HG03045 (cell line): ENCODE data around the gene CITED4.

Experiments
- ATAC-seq: cut with Tn5 transposase; IDR thresholded peaks from one replicate; pipeline ENCODE4 v1.9.1; 2021; ENCODE audit warnings: mild to moderate bottlenecking, moderate library complexity; ENCODE audit not compliant: unreplicated experiment

The CITED4 gene

DNA sequence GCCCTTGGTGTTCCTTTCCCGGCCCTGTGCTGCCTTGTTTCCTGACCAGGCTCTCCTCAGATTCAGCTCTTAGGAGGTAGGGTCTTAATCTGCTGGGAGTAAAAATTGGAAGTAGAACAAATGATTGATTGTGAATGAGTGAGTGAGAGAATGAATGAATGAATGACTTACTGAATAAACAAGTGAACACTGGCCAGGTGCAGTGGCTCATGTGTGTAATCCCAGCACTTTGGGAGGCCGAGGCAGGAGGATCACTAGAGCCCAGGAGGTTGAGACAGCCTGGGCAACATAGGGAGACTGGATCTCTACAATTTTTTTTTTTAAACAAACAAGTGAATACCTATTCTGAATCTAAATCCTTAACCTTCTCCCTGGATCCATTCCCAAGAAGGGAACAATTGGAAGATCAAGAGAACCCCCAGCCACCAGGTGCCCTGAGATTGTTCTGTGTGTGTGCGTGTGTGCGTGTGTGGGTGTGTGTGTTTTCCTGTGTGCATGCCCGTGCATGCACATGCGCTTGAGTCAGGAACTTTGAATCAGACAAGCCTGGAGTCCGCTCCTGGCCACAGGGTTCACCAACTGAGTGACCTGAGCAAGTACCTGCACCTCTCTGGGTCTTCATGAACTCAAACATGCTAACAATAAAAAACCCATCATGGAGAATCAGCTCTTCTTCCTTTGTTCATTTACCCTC, 24.3 kb upstream of the CITED4 start:
- ATAC-seq, result no peak

DNA sequence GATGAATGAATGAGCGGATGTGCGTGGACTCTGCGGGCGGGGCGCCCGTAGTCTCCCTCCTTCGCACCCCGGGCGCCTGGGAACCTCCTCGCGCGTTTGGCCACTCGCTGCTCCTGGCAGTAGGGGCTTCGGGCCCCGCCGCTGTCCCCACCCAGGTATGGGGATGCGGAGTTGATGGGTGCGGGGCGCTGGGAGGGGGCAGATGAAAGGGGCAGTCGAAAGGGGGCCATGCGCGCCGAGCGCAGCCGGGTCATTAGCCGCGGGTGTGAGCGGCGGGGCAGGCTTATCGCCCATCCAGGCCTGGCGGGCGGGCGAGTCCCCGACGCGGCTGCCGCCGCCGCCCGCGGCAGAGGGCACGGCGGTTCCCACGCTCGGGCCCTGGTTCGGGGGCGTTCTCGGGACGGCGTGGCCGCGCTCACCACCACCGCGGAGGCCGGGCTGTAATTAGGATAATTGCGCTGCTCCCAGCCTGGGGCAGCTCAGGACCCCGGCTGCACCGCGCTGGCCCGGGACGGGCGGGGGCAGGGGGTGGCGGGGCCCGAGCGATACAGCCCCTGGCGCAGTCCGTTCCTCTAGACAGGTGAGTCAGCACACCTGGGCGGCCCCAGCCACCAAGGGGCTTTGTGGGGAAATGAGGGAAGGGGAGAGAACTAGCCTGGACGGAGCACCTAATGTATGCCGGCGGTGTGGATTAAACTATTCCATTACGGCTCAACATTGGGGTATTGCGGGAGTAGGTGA, 22.1 kb upstream of the CITED4 start:
- no peak for ATAC-seq

DNA sequence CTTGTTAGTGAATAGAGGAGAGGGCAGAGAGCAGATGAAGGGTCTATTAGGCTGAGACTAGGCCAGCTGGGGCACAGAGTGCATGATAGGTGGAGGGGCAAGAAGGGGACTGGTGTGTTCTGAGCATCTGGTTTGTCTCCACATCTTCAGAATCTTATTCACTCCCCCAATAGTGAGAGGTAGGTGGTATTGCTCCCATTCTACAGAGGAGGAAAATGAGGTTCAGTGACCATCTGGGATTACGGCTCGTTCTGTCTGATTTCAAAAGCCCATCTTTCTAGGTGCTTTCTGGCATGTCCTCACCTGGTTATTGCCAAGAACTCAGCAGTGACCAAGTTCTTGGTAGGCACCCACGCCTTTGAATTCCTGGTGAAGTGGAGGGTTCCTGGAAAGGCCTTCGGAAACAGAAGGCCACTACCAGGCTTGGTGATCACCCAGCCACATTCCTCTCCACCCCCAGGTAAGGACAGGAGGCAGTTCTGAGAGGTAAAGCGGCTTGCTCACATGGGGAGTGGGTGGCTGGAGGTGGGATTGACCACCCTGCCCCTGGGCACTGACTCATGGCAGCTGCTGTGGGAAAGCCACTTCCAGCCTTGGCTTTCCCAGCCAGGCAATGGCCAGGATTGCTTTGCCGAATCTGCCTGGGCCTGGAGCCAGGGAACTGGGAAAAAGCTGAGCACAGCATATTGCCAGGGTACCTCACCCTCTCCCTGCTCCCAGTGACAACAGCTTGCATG, 18.8 kb upstream of the CITED4 start:
- ATAC-seq, result no peak

DNA sequence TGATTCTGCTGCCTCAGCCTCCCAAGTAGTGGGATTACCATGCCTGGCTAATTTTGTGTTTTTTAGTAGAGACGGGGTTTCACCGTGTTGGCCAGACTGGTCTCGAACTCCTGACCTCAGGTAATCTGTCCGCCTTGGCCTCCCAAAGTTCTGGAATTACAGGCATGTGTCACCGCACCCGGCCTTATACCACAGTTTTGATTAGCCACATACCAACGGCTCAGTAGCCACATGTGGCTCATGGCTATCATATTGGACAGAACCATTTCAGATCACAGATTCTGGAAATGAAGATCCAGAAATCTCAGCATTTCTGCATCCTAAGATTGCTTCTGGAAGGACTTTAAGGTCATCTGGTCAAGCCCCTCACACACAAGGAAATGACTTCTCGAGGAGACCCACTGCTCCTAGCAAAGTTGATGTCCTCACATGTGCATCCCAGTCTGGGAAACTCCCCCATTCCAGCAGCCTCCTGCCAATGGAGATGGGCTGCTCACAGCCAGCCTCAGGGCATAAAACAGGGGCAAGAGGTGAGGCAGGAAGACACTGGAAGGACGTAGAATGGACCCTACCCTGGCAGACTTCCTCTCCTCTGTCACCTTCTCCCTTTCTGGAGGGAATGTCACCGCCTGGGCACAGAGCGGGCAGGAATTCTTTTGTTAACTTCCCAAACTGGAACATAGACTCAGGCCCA, 17.5 kb upstream of the CITED4 start:
- ATAC-seq, result no peak

DNA sequence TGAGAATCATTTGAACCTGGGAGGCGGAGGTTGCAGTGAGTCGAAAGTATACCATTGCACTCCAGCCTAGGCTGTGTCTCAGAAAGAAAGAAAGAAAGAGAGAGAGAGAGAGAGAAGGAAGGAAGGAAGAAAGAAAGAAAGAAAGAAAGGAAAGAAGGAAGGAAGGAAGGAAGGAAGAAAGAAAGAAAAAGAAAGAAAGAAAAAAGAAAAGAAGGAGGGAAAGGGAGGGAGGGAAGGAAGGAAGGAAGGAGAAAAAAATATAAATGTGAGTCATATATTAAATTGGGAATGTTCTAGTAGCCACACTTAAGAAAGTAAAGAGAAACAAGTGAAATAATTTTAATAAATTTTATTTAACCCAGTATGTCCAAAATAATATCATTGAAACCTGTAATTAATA, 16.7 kb upstream of the CITED4 start:
- no peak for ATAC-seq

DNA sequence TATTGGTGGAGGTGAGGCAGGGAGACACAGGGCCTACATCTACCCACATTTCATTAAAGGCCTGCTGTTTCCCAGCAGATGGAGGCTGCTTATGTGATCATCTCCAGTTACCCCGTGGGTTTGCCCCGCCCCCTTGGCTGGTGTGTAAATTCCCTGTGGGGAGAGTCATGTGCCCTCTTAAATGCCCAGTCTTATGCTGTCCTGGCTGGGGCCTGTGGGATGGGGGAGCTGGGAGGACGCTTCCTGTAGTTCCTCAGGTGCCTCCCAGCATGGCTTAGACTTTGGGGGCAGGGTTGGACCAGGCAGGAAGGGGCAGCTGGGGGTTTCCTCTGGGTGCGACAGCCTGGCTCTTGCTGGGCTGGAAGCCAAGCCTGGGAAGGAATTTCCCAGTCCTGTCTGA, 15.5 kb upstream of the CITED4 start:
- ATAC-seq, result no peak

DNA sequence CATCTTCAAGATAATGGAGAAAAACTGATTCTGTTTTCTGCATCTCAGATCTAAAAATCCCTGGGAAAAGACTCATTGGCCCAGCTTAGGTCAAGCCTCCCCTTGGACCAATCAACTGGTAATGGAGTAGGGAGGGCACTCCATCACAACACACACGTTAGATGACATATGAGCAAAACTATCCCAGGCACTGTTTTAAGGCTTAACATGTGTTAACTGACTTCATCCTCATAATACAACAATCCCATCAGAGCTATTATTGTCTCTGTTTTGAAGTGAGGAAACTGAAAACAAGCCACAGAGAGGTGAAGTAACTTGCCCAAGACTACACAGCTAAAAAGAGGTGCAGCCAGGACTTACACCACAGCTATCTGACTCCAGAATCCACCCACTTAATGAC, 14.7 kb upstream of the CITED4 start:
- ATAC-seq, result no peak

DNA sequence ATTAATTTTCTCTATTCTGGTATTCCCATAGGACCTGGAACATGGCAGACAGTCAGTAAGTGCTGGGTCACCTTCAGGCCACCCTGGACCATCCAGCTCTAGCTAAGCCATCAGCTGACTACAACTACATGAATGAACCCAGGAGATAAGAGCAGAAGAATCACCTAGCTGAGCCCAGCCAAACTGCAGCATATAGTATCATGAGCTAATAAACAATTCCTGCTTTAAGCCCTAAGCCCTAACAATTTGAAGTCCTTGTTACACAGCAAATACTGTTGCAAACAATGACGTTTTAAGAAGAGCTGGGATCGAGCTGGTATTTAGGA, 14.2 kb upstream of the CITED4 start:
- ATAC-seq, result no peak

DNA sequence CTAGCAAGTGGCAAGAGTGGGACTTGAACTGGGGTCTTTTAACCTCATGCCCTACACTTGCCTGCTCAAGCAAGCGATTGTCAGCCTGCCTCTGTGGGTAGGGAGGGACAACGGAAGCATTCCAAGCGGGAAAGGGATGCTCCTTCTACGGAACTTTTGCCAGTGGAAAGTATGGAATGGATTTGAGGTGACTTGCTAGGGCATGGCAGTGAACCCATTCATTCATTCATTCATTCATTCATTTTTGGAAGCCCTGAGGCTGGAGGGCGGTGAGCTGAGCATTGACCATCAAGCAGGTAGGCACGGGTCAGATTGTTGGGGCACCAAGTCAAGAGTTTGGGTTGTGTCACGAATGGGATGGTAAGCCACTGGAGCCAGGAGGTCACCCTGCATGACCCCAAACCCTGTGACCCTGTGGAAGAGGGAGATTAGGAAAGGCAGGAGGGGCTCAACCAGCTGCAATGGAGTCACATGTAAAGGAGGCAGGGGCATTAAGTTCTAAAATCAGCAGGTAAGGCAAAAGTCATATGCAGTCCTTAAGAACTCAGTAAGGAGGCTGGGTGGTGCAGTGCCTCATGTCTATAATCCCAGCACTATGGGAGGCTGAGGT, 11.8 kb upstream of the CITED4 start:
- ATAC-seq, result no peak

DNA sequence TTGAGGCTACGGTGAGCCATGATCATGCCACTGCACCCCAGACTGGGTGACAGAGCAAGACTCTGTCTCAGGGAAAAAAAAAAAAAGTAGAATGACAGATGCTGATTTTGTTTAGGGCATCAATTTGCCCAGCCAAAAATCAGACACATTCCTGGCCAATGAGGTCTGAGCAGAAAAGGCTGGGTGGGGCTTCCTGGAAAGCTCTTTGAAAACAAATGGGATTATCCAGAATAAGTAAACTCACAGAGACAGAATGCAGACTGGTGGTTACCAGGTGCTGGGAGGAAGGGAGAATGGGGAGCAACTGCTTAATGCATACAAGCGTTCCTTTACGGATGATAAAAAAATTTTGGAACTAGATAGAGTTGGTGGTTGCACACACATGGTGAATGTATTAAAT, 10.1 kb upstream of the CITED4 start:
- no peak for ATAC-seq

DNA sequence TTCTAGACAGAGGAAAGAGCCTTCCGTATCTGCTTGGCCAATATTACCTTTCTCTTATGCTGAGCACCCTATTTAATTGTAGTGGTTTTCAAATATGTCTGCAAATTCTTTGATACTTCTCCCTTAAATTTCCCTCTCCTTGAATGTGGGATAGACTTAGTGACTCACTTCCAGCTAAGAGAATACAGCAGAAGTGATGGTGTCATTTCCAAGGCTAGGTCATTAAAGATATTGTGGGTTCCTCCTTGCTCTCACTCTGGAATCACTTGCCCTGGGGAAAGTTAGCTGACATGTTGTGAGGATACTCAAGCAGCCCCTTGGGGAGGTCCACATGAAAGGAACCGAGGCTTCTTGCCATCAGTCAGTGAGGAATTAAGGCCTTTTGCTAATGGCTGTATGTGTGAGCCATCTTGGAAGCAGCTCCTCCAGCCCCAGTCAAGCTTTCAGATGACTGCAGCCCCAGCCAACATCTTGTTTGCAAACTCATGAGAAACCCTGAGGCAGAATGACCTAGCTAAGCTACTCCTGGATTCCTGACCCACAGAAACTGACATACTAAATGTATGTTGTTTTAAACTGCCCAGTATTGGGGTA, 8.1 kb upstream of the CITED4 start:
- ATAC-seq, result no peak

DNA sequence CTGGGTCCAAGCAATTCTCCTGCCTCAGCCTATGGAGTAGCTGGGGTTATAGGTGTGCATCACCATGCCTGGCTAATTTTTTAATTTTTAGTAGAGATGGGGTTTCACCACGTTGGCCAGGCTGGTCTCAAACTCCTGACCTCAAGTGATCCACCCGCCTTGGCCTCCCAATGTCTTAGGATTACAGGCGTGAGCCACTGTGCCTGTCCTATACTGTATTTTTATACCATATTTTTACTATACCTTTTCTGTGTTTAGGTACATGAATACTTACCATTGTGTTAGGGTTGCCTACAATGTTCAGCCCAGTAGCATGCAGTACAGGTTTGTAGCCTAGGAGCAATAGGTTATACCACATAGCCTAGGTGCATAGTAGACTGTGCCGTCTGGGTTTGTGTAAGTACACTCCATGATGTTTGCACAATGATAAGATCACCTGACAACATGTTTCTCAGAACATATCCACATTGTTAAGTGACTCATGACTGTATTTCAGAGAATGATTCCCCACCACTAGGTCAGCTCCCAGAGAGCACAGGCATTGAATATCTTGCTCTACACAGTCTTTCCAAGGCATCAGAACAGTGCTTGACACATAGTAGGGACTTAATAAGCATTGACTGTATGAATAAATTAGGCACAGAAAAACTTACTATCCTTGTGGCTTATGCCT, 6.0 kb upstream of the CITED4 start:
- no peak for ATAC-seq

DNA sequence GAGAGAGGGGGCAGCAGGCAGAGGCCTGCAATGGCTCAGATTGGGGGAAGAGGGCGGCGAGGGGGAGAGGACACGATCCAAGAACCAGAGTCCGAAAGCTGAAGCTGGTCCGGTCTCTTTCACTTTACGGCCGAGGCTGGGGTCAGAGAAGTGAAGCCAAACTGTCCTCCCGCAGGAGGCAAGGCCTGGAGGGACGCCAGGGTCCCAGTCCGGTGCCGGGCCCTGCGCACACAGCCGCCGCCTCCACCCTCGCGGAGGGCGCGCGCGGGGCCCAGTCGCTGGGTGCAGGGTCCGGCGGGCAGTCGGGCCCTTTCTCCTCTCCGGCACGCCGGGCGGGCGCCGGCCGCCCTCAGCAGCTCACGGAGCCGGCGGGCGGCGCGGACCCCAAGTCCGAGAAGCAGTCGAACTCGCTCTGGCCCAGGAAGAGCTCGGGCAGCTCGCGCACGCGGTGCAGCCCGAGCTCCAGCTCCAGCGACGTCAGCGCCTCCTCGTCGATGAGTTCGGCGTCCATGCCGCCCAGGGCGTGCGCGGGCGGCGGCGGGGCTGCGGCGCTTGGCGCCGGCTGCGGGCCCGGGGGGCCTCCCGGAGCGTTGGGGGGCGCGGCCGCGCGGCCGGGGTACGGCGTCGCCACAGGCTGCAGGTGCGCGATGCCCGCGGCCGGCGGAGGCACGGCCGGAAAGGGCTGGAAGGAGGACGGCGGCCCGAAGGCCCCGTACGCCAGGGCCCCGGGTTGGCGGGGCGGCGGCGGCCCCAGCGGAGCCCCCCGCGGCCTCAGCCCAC, 749 bp downstream of the CITED4 start:
- ATAC-seq, result peak; percentile 2

DNA sequence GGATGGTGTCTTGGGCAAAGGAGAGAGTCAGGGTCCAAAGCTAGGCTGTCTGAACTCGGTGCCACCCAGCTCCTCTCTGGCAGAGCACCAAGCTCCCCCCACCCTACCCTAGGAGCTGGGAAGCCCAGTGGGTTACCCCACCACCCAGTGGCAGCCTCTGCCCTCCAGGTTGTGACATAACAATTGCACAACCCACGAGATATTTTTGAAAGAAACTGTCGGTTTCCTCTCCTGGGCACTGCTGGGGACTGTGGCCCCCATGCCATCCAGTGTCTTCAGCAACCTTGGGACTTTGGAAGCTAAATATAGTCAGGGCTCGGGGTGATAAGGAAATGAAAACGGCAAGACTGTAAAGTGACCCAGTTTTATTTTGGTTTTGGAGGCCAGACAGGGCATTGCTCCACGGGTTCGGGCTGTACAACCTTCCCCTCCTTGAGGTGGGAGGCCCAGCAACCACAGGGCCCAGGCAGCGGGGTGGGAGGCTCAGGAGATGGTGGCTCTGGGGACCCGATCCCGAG, 1.4 kb downstream of the CITED4 start:
- ATAC-seq, result no peak

DNA sequence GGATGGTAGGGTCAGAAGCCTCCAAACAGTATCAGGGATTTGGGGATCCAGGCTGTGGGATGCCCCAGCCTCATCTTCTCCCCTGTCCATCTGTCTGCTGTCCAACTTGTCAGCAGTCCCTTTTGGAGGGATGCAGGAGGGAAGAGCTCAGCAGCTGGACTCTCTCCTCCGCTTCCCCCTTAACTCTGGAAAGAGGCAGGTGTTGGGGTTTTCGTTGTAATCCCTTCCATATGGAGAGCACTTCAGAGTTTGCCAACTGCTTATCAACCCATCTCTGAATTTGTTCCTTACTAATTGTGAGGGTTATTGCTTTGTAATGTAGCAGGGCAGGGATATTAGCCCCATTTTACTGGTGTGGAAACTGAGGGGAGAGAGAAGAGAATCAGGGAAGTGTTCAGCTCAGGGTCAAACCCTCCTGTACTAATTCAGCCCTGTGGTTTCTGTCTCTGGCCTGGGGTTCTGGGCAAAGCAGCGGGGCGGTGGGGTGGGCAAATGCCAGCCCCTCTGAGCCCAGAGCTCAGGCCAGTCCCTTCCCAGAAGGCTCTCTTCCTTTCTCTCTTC, 3.2 kb downstream of the CITED4 start:
- ATAC-seq, result no peak

DNA sequence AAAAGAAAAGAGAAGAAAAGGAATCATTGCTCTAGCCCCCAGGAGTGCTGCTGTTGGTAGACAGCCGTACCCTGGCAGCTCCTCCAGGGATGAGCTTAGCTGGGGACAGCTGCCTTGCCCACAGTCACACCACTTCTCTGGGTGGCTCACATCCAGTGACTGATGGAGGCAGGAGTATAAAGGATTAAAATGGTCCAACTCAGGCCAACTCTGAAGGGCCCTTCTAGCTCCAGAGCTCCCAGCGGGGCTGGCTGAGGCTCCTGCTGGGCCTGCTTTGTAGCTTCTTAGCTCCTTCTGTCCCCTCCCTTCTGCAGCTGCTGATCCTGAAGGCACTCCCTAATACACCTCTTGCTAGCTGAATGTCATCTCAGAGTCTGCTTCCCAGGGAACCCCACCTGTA, 4.4 kb downstream of the CITED4 start:
- ATAC-seq, result no peak

DNA sequence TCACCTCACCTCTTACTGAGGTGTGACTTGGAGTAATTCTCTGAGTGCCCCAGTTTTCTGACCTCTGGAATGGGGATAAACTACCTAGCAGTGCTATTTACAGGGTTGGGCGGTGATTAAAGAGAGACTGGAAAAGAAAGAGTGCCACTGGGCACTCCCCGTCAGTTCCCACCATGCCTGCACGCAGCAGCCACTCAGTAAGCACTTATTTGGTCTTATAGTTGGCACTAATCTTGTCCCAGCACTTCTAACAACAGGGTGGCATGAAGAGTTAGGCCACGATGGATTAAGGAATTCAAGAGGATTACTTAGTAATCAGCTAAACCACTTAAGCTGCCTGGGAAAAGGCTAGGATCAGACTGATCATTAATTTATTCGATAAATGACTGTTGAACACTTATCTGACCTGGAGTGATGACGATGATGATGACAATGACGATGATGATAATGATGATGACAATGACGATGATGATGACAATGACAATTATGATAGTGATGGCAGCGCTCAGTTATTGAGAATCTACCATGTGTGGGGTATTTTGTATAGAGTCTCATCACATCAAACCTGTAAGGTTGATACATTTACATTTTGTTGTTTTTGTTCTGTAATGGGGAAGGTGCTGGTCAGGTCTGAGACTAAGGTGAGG, 5.4 kb downstream of the CITED4 start:
- no peak for ATAC-seq

DNA sequence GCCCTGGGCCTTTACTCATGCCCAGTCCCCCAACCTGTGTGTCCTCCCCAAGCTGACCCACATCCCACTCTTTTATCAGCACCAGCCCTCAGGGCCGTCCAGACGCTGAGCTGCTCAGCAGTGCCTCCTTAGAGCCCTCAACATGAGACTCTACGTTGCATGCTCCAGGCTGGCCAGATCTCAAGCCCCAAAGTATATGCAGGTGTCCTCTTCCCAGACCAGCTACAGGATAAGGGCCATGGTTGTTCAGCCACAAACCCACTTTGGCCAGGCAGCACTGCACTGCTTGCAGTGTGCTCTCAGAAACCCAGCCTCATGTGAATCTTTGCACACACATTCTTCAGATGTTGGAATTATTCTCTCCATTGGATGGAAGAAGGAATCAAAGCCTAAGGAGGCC, 6.0 kb downstream of the CITED4 start:
- no peak for ATAC-seq
